Endothelial cell (in vitro differentiated cells): ENCODE measurements around the gene ADH7. TPM values are rescaled to one million over a fixed set of nuclear protein-coding genes. Genes with fewer than 3 reads are reported as not detected.

Experiments used
- DNase-seq: peaks from one replicate; pipeline ENCODE4 v3.0.0; 2021; ENCODE audit warnings: low spot score
- H3K27ac Mint-ChIP-seq: one replicate; pipeline ENCODE4 v1.8.0; 2021; ENCODE audit warnings: mixed read lengths, inconsistent platforms; ENCODE audit not compliant: unreplicated experiment
- H3K27me3 Mint-ChIP-seq: one replicate; pipeline ENCODE4 v1.8.0; 2021; ENCODE audit warnings: mild to moderate bottlenecking, moderate library complexity, mixed read lengths, inconsistent platforms; ENCODE audit not compliant: unreplicated experiment
- H3K36me3 Mint-ChIP-seq: one replicate; pipeline ENCODE4 v1.8.0; 2021; ENCODE audit warnings: mild to moderate bottlenecking, low read depth, mixed read lengths, inconsistent platforms; ENCODE audit not compliant: unreplicated experiment
- H3K4me1 Mint-ChIP-seq: one replicate; pipeline ENCODE4 v1.8.0; 2021; ENCODE audit warnings: mild to moderate bottlenecking, mixed read lengths, inconsistent platforms; ENCODE audit not compliant: unreplicated experiment
- H3K4me3 Mint-ChIP-seq: one replicate; pipeline ENCODE4 v1.8.0; 2021; ENCODE audit warnings: mild to moderate bottlenecking, mixed read lengths, inconsistent platforms; ENCODE audit not compliant: unreplicated experiment
- H3K9me3 Mint-ChIP-seq: one replicate; pipeline ENCODE4 v1.8.0; 2021; ENCODE audit warnings: mixed read lengths, inconsistent platforms; ENCODE audit not compliant: unreplicated experiment
- total RNA-seq: library from RNA; stranded (reverse); fragmentation: NEBNext Ultra II Directional; extraction: Animal tissue kit (Norgen Biotek cat#: 25700); gene quantifications from one replicate; pipeline ENCODE4 v1.2.1, GENCODE V29; 2021; ENCODE audit not compliant: unreplicated experiment
- TF ChIP-seq, protein P1 (sequence below): fragments of 200-600 bp; sonication (generic); IDR thresholded peaks from one replicate; pipeline ENCODE4 v1.5.0; 2021; ENCODE audit warnings: antibody characterized with exemption; ENCODE audit not compliant: unreplicated experiment

The ADH7 gene
- total RNA-seq, 1 donor from 2014 or later, result not detected

DNA sequence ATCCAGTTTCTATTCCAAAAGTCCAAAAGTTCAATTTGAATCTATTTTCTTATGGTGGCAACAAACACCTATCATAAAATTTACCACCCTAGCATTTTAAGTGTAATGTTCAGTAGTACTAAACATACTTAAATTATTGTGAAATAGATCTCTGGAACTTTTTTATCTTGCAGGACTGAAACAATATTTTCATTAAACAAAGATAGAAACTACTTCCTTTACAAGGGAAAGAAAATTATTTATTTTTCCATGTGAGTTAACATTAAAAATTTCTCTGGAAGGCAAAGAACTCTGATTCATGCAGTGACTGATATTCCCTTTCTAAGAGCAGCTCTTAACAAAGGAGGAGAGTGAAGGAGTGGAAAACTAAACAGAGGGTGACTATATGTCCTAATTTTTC is 40.2 kb downstream of the ADH7 start:
- Mint-ChIP-seq H3K27ac (no peak overlapping the region), H3K36me3 (no peaks in the 10 kb centered on the region), H3K9me3 (no peaks in the 10 kb centered on the region), H3K4me1 (no peaks in the 10 kb centered on the region), H3K4me3 (no peak overlapping the region), H3K27me3 (no peaks in the 10 kb centered on the region)
- TF ChIP-seq, protein P1, sequence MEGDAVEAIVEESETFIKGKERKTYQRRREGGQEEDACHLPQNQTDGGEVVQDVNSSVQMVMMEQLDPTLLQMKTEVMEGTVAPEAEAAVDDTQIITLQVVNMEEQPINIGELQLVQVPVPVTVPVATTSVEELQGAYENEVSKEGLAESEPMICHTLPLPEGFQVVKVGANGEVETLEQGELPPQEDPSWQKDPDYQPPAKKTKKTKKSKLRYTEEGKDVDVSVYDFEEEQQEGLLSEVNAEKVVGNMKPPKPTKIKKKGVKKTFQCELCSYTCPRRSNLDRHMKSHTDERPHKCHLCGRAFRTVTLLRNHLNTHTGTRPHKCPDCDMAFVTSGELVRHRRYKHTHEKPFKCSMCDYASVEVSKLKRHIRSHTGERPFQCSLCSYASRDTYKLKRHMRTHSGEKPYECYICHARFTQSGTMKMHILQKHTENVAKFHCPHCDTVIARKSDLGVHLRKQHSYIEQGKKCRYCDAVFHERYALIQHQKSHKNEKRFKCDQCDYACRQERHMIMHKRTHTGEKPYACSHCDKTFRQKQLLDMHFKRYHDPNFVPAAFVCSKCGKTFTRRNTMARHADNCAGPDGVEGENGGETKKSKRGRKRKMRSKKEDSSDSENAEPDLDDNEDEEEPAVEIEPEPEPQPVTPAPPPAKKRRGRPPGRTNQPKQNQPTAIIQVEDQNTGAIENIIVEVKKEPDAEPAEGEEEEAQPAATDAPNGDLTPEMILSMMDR, result no peak
- no peak for DNase-seq

- no peaks in the 10 kb centered on the region for H3K4me1 Mint-ChIP-seq
- H3K9me3 Mint-ChIP-seq, result no peaks in the 10 kb centered on the region
- no peak overlapping the region for H3K27ac Mint-ChIP-seq
- peaks cover 1% of the 10 kb centered on the region for H3K27me3 Mint-ChIP-seq
- no peak overlapping the region for H3K4me3 Mint-ChIP-seq
- no peak for DNase-seq
- TF ChIP-seq, protein P1, result no peak
- no peaks in the 10 kb centered on the region for H3K36me3 Mint-ChIP-seq
Measured at GRCh38 chr4:99390055-99390454, 45.1 kb downstream of the ADH7 start.

DNA sequence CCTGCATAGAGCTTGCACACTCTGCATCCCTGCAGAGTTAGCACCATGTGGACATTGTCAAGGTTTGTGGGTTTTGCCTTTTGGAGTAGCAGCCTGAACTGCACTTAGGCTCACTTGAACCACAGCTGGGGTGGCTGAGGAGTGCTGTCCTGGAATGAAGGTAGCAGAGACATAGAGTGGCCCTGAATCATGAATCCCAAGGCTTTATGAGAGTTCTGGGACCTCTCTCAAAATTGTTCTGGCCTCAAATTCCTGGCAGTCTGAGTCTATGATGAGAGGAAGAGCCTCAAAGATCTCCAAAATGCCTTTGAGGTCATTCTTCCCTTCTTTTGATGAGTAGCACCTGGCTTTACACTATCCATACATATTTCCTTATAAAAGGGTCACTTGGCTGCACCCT is 45.5 kb downstream of the ADH7 start:
- H3K4me3 Mint-ChIP-seq, result no peak overlapping the region

DNA sequence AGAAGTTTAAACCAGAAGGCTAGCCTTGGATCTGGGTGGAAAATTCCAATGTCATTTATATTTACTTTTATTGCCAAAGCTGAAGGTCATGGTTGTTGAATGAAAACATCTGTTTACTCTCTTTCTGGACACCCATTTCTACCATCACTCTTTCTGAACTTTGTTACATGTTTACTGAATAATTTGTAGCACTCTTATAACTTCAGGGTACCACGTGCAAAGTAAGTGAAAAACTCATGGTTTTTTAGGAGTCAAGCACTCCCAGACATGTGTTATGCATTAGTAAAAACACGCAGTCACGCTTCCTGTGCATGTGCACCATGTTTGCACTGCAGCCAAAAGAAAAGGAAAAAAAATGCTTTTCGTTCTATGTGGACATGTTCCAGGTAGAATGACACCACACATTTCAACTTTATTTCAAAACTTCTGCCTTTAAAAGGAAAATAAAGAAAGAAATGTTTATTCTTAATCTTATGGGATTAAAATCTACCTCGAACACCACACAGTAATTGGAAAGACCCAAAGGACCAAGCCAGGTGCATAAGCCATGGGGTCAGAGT is 51.2 kb downstream of the ADH7 start:
- no peak overlapping the region for H3K4me3 Mint-ChIP-seq
- H3K36me3 Mint-ChIP-seq, result no peaks in the 10 kb centered on the region
- no peaks in the 10 kb centered on the region for H3K9me3 Mint-ChIP-seq
- TF ChIP-seq, protein P1, result no peak
- H3K27me3 Mint-ChIP-seq, result peaks cover 3% of the 10 kb centered on the region
- no peak overlapping the region for H3K27ac Mint-ChIP-seq
- H3K4me1 Mint-ChIP-seq, result peaks cover 9% of the 10 kb centered on the region
- no peak for DNase-seq

More for the DNA sequence above, 45.5 kb downstream of the ADH7 start:
- no peak overlapping the region for H3K27ac Mint-ChIP-seq
- H3K9me3 Mint-ChIP-seq, result no peaks in the 10 kb centered on the region
- peaks cover 1% of the 10 kb centered on the region for H3K27me3 Mint-ChIP-seq
- no peaks in the 10 kb centered on the region for H3K36me3 Mint-ChIP-seq
- TF ChIP-seq, protein P1, result no peak
- DNase-seq, result no peak
- no peaks in the 10 kb centered on the region for H3K4me1 Mint-ChIP-seq

GRCh38 chr4:99383399-99383798 is 51.7 kb downstream of the ADH7 start:
- no peak for DNase-seq
- H3K9me3 Mint-ChIP-seq, result no peaks in the 10 kb centered on the region
- H3K4me3 Mint-ChIP-seq, result no peak overlapping the region
- peaks cover 3% of the 10 kb centered on the region for H3K27me3 Mint-ChIP-seq
- TF ChIP-seq, protein P1, result no peak
- no peak overlapping the region for H3K27ac Mint-ChIP-seq
- peaks cover 9% of the 10 kb centered on the region for H3K4me1 Mint-ChIP-seq
- H3K36me3 Mint-ChIP-seq, result no peaks in the 10 kb centered on the region
